ENCODE data around the gene DLG5.

GRCh38 chr10:77807706-77808105 is 118.8 kb downstream of the DLG5 start:
- TF ChIP-seq TFE3 (CRISPR knock-in tag; IDR thresholded peaks at IDR 0.05), result no peak
- no peak for TF ChIP-seq CTCF (IDR thresholded peaks at IDR 0.05 in 2 of 3, conservative IDR thresholded peaks at IDR 0.05 in 1 of 3; ENCODE audit: insufficient read depth in 2 of 3, low read depth in 1 of 3, low read length in 3 of 3)
- no peak for TF ChIP-seq CREB1 (IDR thresholded peaks at IDR 0.05)
- TF ChIP-seq CREB1 (CRISPR knock-in tag; IDR thresholded peaks at IDR 0.05), result no peak
- TF ChIP-seq ZNF717 (CRISPR knock-in tag; IDR thresholded peaks at IDR 0.05), result no peak
- no peak for TF ChIP-seq REST (IDR thresholded peaks at IDR 0.05; ENCODE audit: borderline replicate concordance)
- no peak for TF ChIP-seq REST (CRISPR knock-in tag; IDR thresholded peaks at IDR 0.05; ENCODE audit: low read depth)
- TF ChIP-seq TCF7L2 (IDR thresholded peaks at IDR 0.05; ENCODE audit: low read depth, low read length), result no peak
- no peak for TF ChIP-seq RBM39 (optimal IDR thresholded peaks at IDR 0.05; ENCODE audit: low read depth, low read length)
- TF ChIP-seq POLR2AphosphoS5 (IDR thresholded peaks at IDR 0.05; ENCODE audit: control insufficient read depth, insufficient read depth, low read depth, low read length), result no peak
